Measurements from ENCODE around the gene BCCIP. TPM values are rescaled to one million over a fixed set of nuclear protein-coding genes. Genes with fewer than 3 reads are reported as not detected.

Gene BCCIP
- total RNA-seq, 2 experiments from 2014 or later = 59.1 to 96.2 TPM

- intact Hi-C loops (cut with micrococcal nuclease; ENCODE audit: unreplicated experiment) = no loop called here
- no peaks in the 10 kb centered on the region for H3K9me2 ChIP-seq (ENCODE audit: insufficient read depth, low read length)
- no peaks in the 10 kb centered on the region for H3K79me2 ChIP-seq (ENCODE audit: insufficient read depth, low read depth, low read length)
- peaks cover 6% of the 10 kb centered on the region for H3K4me1 ChIP-seq (ENCODE audit: insufficient read depth, low read length, poor library complexity, severe bottlenecking)
- no peak overlapping the region for H3K4me2 ChIP-seq (ENCODE audit: low read length)
- no peaks in the 10 kb centered on the region for H4K20me1 ChIP-seq (ENCODE audit: insufficient read depth, low read length)
- no peaks in the 10 kb centered on the region for H3K36me3 ChIP-seq (ENCODE audit: insufficient read depth, low read length)
- CTCF ChIA-PET (ENCODE audit: unreplicated experiment) = no interaction called here
- no peaks in the 10 kb centered on the region for H3K9me3 ChIP-seq (ENCODE audit: low read length)
- no TSS peak for BruUV-seq (replicated peaks)
- no peak overlapping the region for H2AFZ ChIP-seq (ENCODE audit: low read length)
- H3K27ac ChIP-seq (ENCODE audit: low read depth, low read length, poor library complexity, severe bottlenecking) = no peak overlapping the region
- DNase-seq (ENCODE audit: low spot score) = no peak
- no peak overlapping the region for H3K4me3 ChIP-seq (ENCODE audit: low read depth, low read length, poor library complexity, severe bottlenecking)
- POLR2A ChIA-PET = interaction anchor here (2.0 kb wide), 1 partner anchor 14 kb away, joined by 6 read pairs; no protein-coding TSS in a partner anchor
- TF ChIP-seq CTCF (conservative IDR thresholded peaks at IDR 0.05; ENCODE audit: low read length) (no peak), EZH2phosphoT487 (IDR thresholded peaks at IDR 0.05; ENCODE audit: borderline replicate concordance, low read depth, low read length) (no peak)
These were observed 41.3 kb upstream of the BCCIP start for GRCh38 chr10:125782054-125782453.

GRCh38 chr10:125782616-125783015, 40.7 kb upstream of the BCCIP start:
- Histone ChIP-seq H3K36me3 (ENCODE audit: insufficient read depth, low read length) (no peaks in the 10 kb centered on the region), H3K4me3 (ENCODE audit: low read depth, low read length, poor library complexity, severe bottlenecking) (no peak overlapping the region), H3K9me3 (ENCODE audit: low read length) (no peaks in the 10 kb centered on the region), H3K79me2 (ENCODE audit: insufficient read depth, low read depth, low read length) (no peaks in the 10 kb centered on the region), H3K4me2 (ENCODE audit: low read length) (no peak overlapping the region), H3K27ac (ENCODE audit: low read depth, low read length, poor library complexity, severe bottlenecking) (no peak overlapping the region), H3K4me1 (ENCODE audit: insufficient read depth, low read length, poor library complexity, severe bottlenecking) (peaks cover 6% of the 10 kb centered on the region), H2AFZ (ENCODE audit: low read length) (no peak overlapping the region), H4K20me1 (ENCODE audit: insufficient read depth, low read length) (no peaks in the 10 kb centered on the region), H3K9me2 (ENCODE audit: insufficient read depth, low read length) (no peaks in the 10 kb centered on the region)
- DNase-seq (ENCODE audit: low spot score) = no peak
- ChIA-PET CTCF (ENCODE audit: unreplicated experiment) (no interaction called here), POLR2A (interaction anchor here (1.0 to 3.2 kb wide), 3 partner anchors 13 to 26 kb away, joined by 3 to 27 read pairs (median 6); no protein-coding TSS in a partner anchor)
- TF ChIP-seq EZH2phosphoT487 (IDR thresholded peaks at IDR 0.05; ENCODE audit: borderline replicate concordance, low read depth, low read length) (no peak), CTCF (conservative IDR thresholded peaks at IDR 0.05; ENCODE audit: low read length) (no peak)
- intact Hi-C loops (cut with micrococcal nuclease; ENCODE audit: unreplicated experiment) = no loop called here
- BruUV-seq (replicated peaks) = no TSS peak

- no peak for DNase-seq (ENCODE audit: low spot score)
- H3K9me3 ChIP-seq (ENCODE audit: low read length) = no peaks in the 10 kb centered on the region
- no peak overlapping the region for H3K4me2 ChIP-seq (ENCODE audit: low read length)
- no peak overlapping the region for H3K4me3 ChIP-seq (ENCODE audit: low read depth, low read length, poor library complexity, severe bottlenecking)
- POLR2A ChIA-PET = interaction anchor here (1.0 to 3.2 kb wide), 4 partner anchors 12 to 48 kb away, joined by 3 to 27 read pairs (median 7); no protein-coding TSS in a partner anchor
- no peaks in the 10 kb centered on the region for H3K79me2 ChIP-seq (ENCODE audit: insufficient read depth, low read depth, low read length)
- TF ChIP-seq EZH2phosphoT487 (IDR thresholded peaks at IDR 0.05; ENCODE audit: borderline replicate concordance, low read depth, low read length) (no peak), CTCF (conservative IDR thresholded peaks at IDR 0.05; ENCODE audit: low read length) (no peak)
- intact Hi-C loops (cut with micrococcal nuclease; ENCODE audit: unreplicated experiment) = no loop called here
- H3K27ac ChIP-seq (ENCODE audit: low read depth, low read length, poor library complexity, severe bottlenecking) = no peak overlapping the region
- no TSS peak for BruUV-seq (replicated peaks)
- CTCF ChIA-PET (ENCODE audit: unreplicated experiment) = no interaction called here
- H3K4me1 ChIP-seq (ENCODE audit: insufficient read depth, low read length, poor library complexity, severe bottlenecking) = peaks cover 14% of the 10 kb centered on the region
- no peaks in the 10 kb centered on the region for H3K36me3 ChIP-seq (ENCODE audit: insufficient read depth, low read length)
- no peaks in the 10 kb centered on the region for H3K9me2 ChIP-seq (ENCODE audit: insufficient read depth, low read length)
- no peaks in the 10 kb centered on the region for H4K20me1 ChIP-seq (ENCODE audit: insufficient read depth, low read length)
- H2AFZ ChIP-seq (ENCODE audit: low read length) = no peak overlapping the region
These were observed 39.9 kb upstream of the BCCIP start for GRCh38 chr10:125783408-125783807.
